HepG2 (cell line): Measurements from ENCODE around the gene NEK6. TPM values are rescaled to one million over a fixed set of nuclear protein-coding genes. Genes with fewer than 3 reads are reported as not detected.

Experiments used
- ATAC-seq: fragments of 200-7000 bp; cut with Tn5 transposase; 3 replicates; pipeline ENCODE4 v1.9.1; 2020; ENCODE audit warnings: mild to moderate bottlenecking, moderate library complexity
- BruUV-seq: library from RNA; stranded (reverse); fragments of 400-500 nt; replicated peaks from 2 replicates; lab custom pipeline; 2021; lab: Mats Ljungman, UMichigan
- CTCF ChIA-PET: fragments of 300-600 bp; formaldehyde crosslinking; extraction: SDS; loops from one replicate; lab custom pipeline; 2021; ENCODE audit warnings: low total read pairs, inconsistent platforms, low intra/inter-chr PET ratio; lab: Yijun Ruan, JAX
- POLR2A ChIA-PET: fragments of 350-600 bp; sonication (Branson Sonifier 250); formaldehyde crosslinking; loops from one replicate; lab custom pipeline; 2020; ENCODE audit warnings: antibody characterized with exemption, inconsistent platforms; lab: Yijun Ruan, JAX
- DNase-seq: peaks from one replicate; pipeline ENCODE4 v3.0.0-alpha.2; 2015; ENCODE audit warnings: low spot score
- FAIRE-seq: peaks from 3 replicates; lab custom pipeline; 2011; peaks lifted over from hg19 to GRCh38; lab: Jason Lieb, UNC
- H2AFZ ChIP-seq: one replicate; pipeline ENCODE4 v1.6.1; 2011; ENCODE audit warnings: low read length, inconsistent platforms
- H3K27ac ChIP-seq: fragments of 300-600 bp; 3 replicates; pipeline ENCODE4 v1.8.0; 2011; ENCODE audit warnings: mixed run types, mild to moderate bottlenecking, mixed read lengths, low read length, inconsistent platforms; ENCODE audit not compliant: insufficient read depth; ENCODE audit errors: extremely low read length
- H3K27me3 ChIP-seq, 2 experiments: fragments of 200-600 bp in 1 of 2; 2 replicates in 1 of 2; 3 replicates in 1 of 2; pipeline versions ENCODE4 v1.6.0 to v1.8.0; 2011; ENCODE audit warnings: low read length in 2 of 2, mild to moderate bottlenecking in 2 of 2, moderate library complexity in 2 of 2, inconsistent platforms in 1 of 2; ENCODE audit not compliant: insufficient read depth in 2 of 2, control insufficient read depth in 1 of 2
- H3K36me3 ChIP-seq, 2 experiments: fragments of 200-600 bp in 1 of 2; replicated peaks in 1 of 2; 2 replicates in 1 of 2; 3 replicates in 1 of 2; pipeline versions ENCODE4 v1.5.1 to v1.8.0; 2011; ENCODE audit warnings: low read length in 2 of 2, inconsistent platforms in 1 of 2; ENCODE audit not compliant: insufficient read depth in 2 of 2, control insufficient read depth in 1 of 2
- H3K4me1 ChIP-seq: 2 replicates; pipeline ENCODE4 v1.5.1; 2012; ENCODE audit warnings: low read length, inconsistent platforms; ENCODE audit not compliant: insufficient read depth
- H3K4me2 ChIP-seq: 2 replicates; pipeline ENCODE4 v1.6.0; 2011; ENCODE audit warnings: low read depth, low read length, inconsistent platforms
- H3K4me3 ChIP-seq, 3 experiments: fragments of 200-600 bp in 1 of 3; sonication (generic), shearing (Covaris generic) in 1 of 3; replicated peaks in 1 of 3; 2 replicates each; pipeline ENCODE4 v1.5.1; 2011 to 2016; ENCODE audit warnings: low read length in 3 of 3, inconsistent platforms in 2 of 3, low read depth in 2 of 3, mild to moderate bottlenecking in 2 of 3, control low read depth in 1 of 3, mixed read lengths in 1 of 3; ENCODE audit not compliant: insufficient read depth in 1 of 3
- H3K79me2 ChIP-seq: one replicate; pipeline ENCODE4 v1.6.1; 2011; ENCODE audit warnings: low read length, inconsistent platforms; ENCODE audit not compliant: insufficient read depth
- H3K9ac ChIP-seq: 2 replicates; pipeline ENCODE4 v1.6.0; 2011; ENCODE audit warnings: mild to moderate bottlenecking, low read depth, low read length, inconsistent platforms; ENCODE audit not compliant: insufficient read depth
- H3K9me3 ChIP-seq: 2 replicates; pipeline ENCODE4 v1.5.1; 2012; ENCODE audit warnings: mild to moderate bottlenecking, low read length
- H4K20me1 ChIP-seq: 2 replicates; pipeline ENCODE4 v1.6.0; 2011; ENCODE audit warnings: inconsistent platforms, mild to moderate bottlenecking, low read length, moderate library complexity; ENCODE audit not compliant: insufficient read depth
- AFF4 ChIP-seq: sonication (generic); formaldehyde crosslinking; IDR thresholded peaks from 2 replicates; pipeline ENCODE4 v1.4.0; 2020; ENCODE audit warnings: missing genetic modification reagents
- ELF4 ChIP-seq: sonication (generic); formaldehyde crosslinking; IDR thresholded peaks from 2 replicates; pipeline ENCODE4 v1.5.0; 2020; ENCODE audit warnings: missing genetic modification reagents, mild to moderate bottlenecking, moderate library complexity, borderline replicate concordance
- HMG20B ChIP-seq: conservative IDR thresholded peaks from 2 replicates; pipeline ENCODE4 v1.6.1; 2016; ENCODE audit warnings: missing genetic modification reagents, missing compliant biosample characterization
- KLF13 ChIP-seq: sonication (generic); formaldehyde crosslinking; IDR thresholded peaks from 2 replicates; pipeline ENCODE4 v1.4.0; 2020; ENCODE audit warnings: mild to moderate bottlenecking, missing genetic modification reagents
- NBN ChIP-seq: fragments of 450-650 bp; conservative IDR thresholded peaks from 2 replicates; pipeline ENCODE4 v1.6.1; 2017
- REXO4 ChIP-seq: sonication (generic); formaldehyde crosslinking; IDR thresholded peaks from 2 replicates; pipeline ENCODE4 v1.8.0; 2022; ENCODE audit warnings: missing genetic modification reagents, mild to moderate bottlenecking, borderline replicate concordance
- TMF1 ChIP-seq: sonication (generic); formaldehyde crosslinking; IDR thresholded peaks from 2 replicates; pipeline ENCODE4 v1.8.1; 2022; ENCODE audit warnings: low read depth, missing genetic modification reagents
- ZNF567 ChIP-seq: sonication (generic); formaldehyde crosslinking; IDR thresholded peaks from 2 replicates; pipeline ENCODE4 v1.8.1; 2023; ENCODE audit warnings: mild to moderate bottlenecking, missing genetic modification reagents, borderline replicate concordance
- ZNF776 ChIP-seq: sonication (generic); formaldehyde crosslinking; IDR thresholded peaks from 2 replicates; pipeline ENCODE4 v1.4.0; 2020; ENCODE audit warnings: mild to moderate bottlenecking, missing genetic modification reagents
- WGBS: methylation state at CpG from one replicate; pipeline ENCODE4 v1.1.6; 2017; ENCODE audit warnings: low lambda C conversion rate; 5-methylcytosine and 5-hydroxymethylcytosine counted together
- in situ Hi-C: cut with HindIII; loops from 2 replicates; pipeline ENCODE4 v1.10.0; 2017; ENCODE audit warnings: low pct_unique_long_range_greater_than_20kb; ENCODE audit not compliant: extremely low pct_ligation_motif_present
- intact Hi-C: fragments of 100-400 bp; cut with micrococcal nuclease; formaldehyde crosslinking; loops from one replicate; pipeline ENCODE4 v1.10.0; 2022; ENCODE audit not compliant: unreplicated experiment
- polyA plus RNA-seq, 8 experiments: library from polyadenylated mRNA; depleted of rRNA in 3 of 8; stranded (reverse) in 7 of 8; unstranded in 1 of 8; fragments of >200 nt; fragmentation: Illumina TruSeq in 4 of 8; extraction: Trizol in 4 of 8; gene quantifications; 2 replicates each; pipeline versions ENCODE4 v1.2.1 to v1.2.3, GENCODE V29; 2011 to 2016; ENCODE audit warnings: low read depth in 4 of 8, missing spikeins in 1 of 8, mixed read lengths in 1 of 8; ENCODE audit not compliant: insufficient read depth in 1 of 8
- total RNA-seq, 5 experiments: library from RNA; depleted of rRNA; stranded (reverse); fragments of >200 nt; fragmentation: Illumina TruSeq; extraction: Trizol; gene quantifications; 2 replicates each; pipeline ENCODE4 v1.2.3, GENCODE V29; 2016; ENCODE audit warnings: low read depth in 1 of 5
- TF ChIP-seq, protein P1 (sequence below): IDR thresholded peaks from 2 replicates; pipeline ENCODE4 v1.6.1; 2016; ENCODE audit warnings: control low read depth

The NEK6 gene
- total and polyA plus RNA-seq, 2 of the 13 experiments (the other 11 are each of a cell fraction or from before 2014, with no cell fraction given), result 30.4 to 119 TPM

- H3K4me2 ChIP-seq, result no peak overlapping the region
- H3K79me2 ChIP-seq, result peaks cover 65% of the 10 kb centered on the region
- H4K20me1 ChIP-seq, result peaks cover 3% of the 10 kb centered on the region; the same call in 1 of the 2 replicates
- no peak for DNase-seq
- ChIA-PET CTCF (no interaction called here), POLR2A (no interaction called here)
- no peak overlapping the region for H2AFZ ChIP-seq
- H3K36me3 ChIP-seq, result peaks cover 6 to 37% of the 10 kb centered on the region in 2 experiments
- ATAC-seq, result no peak
- no peak overlapping the region for H3K27ac ChIP-seq
- TF ChIP-seq AFF4 (CRISPR knock-in tag), result no peak
- FAIRE-seq, result no peak
- no peaks in the 10 kb centered on the region for H3K27me3 ChIP-seq
- in situ Hi-C loops (no loop called here), intact Hi-C loops (no loop called here)
- peaks cover 36% of the 10 kb centered on the region for H3K4me1 ChIP-seq
- H3K9me3 ChIP-seq, result no peaks in the 10 kb centered on the region
- H3K9ac ChIP-seq, result no peak overlapping the region
- WGBS, result 94% methylated on average over 1 of the region's 1 CpG
- no peak overlapping the region for H3K4me3 ChIP-seq
- BruUV-seq, result no TSS peak
Observed at GRCh38 chr9:124376329-124376728, 118.6 kb downstream of the NEK6 start.

DNA sequence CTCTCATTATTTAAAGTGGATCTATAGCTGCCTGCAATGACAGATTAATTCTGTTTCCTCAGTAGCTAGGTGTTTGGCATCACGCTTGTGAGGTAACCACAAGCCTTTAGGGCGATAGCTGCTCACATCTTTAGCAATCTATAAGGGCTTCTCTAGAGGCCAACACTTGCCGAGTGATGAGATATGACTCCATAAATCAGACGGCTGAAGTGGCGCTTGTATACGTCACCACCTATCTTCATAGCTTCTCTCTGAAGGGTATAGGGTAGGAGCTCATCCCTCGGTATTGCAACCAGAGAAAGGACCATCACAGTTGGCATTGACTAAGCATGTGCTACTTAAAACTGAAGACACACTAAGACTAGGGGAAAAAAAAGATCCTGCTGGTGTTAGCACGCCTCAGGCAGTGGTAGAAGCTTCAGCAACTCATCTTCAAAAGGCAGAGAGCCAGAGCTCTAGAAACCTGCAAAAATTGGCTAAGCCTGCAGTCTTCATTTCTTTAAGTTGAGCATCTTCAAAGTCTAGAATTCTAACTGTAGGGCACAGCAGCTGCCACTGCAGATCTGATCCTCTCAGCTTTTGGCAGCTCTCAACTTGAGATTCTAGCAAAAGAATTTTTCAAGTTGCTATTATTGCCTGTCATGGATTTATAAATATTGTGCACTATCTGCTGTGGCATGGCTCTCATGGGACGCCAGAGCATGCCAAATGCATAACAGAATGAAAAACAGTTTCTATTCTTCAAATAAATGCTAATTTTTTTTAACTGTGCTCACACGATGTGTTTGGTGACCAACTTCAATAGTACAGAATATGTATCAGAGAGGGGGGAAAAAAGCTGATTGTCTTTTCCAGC is 120.0 kb downstream of the NEK6 start:
- Histone ChIP-seq H3K4me3 (no peak overlapping the region), H3K4me2 (no peak overlapping the region), H3K27ac (no peak overlapping the region), H3K79me2 (peaks cover 65% of the 10 kb centered on the region), H3K9me3 (no peaks in the 10 kb centered on the region), H3K36me3 (peaks cover 11 to 43% of the 10 kb centered on the region in 2 experiments), H4K20me1 (no peaks in the 10 kb centered on the region; the same call in 1 of the 2 replicates), H3K4me1 (peaks cover 33% of the 10 kb centered on the region), H3K9ac (no peak overlapping the region), H2AFZ (no peak overlapping the region), H3K27me3 (no peaks in the 10 kb centered on the region)
- no peak for ATAC-seq
- CTCF ChIA-PET, result no interaction called here
- no peak for DNase-seq
- POLR2A ChIA-PET, result no interaction called here
- no TSS peak for BruUV-seq
- intact Hi-C loops, result no loop called here
- no peak for FAIRE-seq
- WGBS, result 94% methylated on average over 10 of the region's 10 CpGs
- in situ Hi-C loops, result no loop called here
- no peak for TF ChIP-seq HMG20B
- no peak for TF ChIP-seq KLF13 (CRISPR knock-in tag)
- TF ChIP-seq ZNF776 (CRISPR knock-in tag), result no peak
- TF ChIP-seq REXO4 (CRISPR knock-in tag), result no peak
- no peak for TF ChIP-seq ELF4 (CRISPR knock-in tag)
- TF ChIP-seq TMF1 (CRISPR knock-in tag), result no peak
- TF ChIP-seq, protein P1, sequence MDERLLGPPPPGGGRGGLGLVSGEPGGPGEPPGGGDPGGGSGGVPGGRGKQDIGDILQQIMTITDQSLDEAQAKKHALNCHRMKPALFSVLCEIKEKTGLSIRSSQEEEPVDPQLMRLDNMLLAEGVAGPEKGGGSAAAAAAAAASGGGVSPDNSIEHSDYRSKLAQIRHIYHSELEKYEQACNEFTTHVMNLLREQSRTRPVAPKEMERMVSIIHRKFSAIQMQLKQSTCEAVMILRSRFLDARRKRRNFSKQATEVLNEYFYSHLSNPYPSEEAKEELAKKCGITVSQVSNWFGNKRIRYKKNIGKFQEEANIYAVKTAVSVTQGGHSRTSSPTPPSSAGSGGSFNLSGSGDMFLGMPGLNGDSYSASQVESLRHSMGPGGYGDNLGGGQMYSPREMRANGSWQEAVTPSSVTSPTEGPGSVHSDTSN (CRISPR knock-in tag), result no peak
- TF ChIP-seq NBN, result no peak
- no peak for TF ChIP-seq ZNF567 (CRISPR knock-in tag)
